ENCODE data around the gene RAB5IF.
A peak's percentile ranks its signal among the peaks of the same experiment; 100 is the strongest.
"Not testable (repeated sequence)": the region's sequence is repeated elsewhere in the genome, so short reads cannot be mapped to it uniquely, and the experiment has no call there.

RAB5IF gene

GRCh38 chr20:36605399-36606157 lies at the start of gene RAB5IF:
Gene RAB5IF (plus strand): TSS chr20:36605779. CDS start chr20:36605952, 173 bp downstream.
- DNase-seq, result peak; percentile 100

- DNase-seq, result no peak
These were observed 42.9 kb upstream of the RAB5IF start for GRCh38 chr20:36562724-36563123.

- no peak for DNase-seq
These were observed 42.2 kb upstream of the RAB5IF start for GRCh38 chr20:36563374-36563773.

- not testable (repeated sequence) for DNase-seq
These were observed 41.4 kb upstream of the RAB5IF start for GRCh38 chr20:36564078-36564725.

- DNase-seq, result not testable (repeated sequence)
These were observed 40.9 kb upstream of the RAB5IF start for GRCh38 chr20:36564726-36565121.

- no peak for DNase-seq
These were observed 40.1 kb upstream of the RAB5IF start for GRCh38 chr20:36565520-36565919.

GRCh38 chr20:36569847-36570429 lies 35.6 kb upstream of the RAB5IF start:
- no peak for DNase-seq

- DNase-seq, result no peak
These were observed 33.7 kb upstream of the RAB5IF start for GRCh38 chr20:36571564-36572504.

- peak; percentile 45 for DNase-seq
These were observed 32.9 kb upstream of the RAB5IF start for GRCh38 chr20:36572701-36573102.

GRCh38 chr20:36573103-36573797 lies 32.3 kb upstream of the RAB5IF start, which contains the start of gene TGIF2:
Gene TGIF2 (plus strand): TSS chr20:36573597. CDS start chr20:36578775, 5,178 bp downstream.
- DNase-seq, result peak; percentile 80

- DNase-seq, result no peak
These were observed 31.7 kb upstream of the RAB5IF start for GRCh38 chr20:36573798-36574365.

- DNase-seq, result peak; percentile 22
These were observed 31.0 kb upstream of the RAB5IF start for GRCh38 chr20:36574366-36575135.

- DNase-seq, result no peak
These were observed 29.5 kb upstream of the RAB5IF start for GRCh38 chr20:36576081-36576445.

GRCh38 chr20:36578356-36579041 lies 27.1 kb upstream of the RAB5IF start:
- no peak for DNase-seq

GRCh38 chr20:36579996-36580545 lies 25.5 kb upstream of the RAB5IF start:
- DNase-seq, result no peak

- DNase-seq, result no peak
These were observed 23.3 kb upstream of the RAB5IF start for GRCh38 chr20:36582322-36582721.

- no peak for DNase-seq
These were observed 22.8 kb upstream of the RAB5IF start for GRCh38 chr20:36582821-36583220.

GRCh38 chr20:36584018-36584481 lies 21.5 kb upstream of the RAB5IF start:
- no peak for DNase-seq

- DNase-seq, result no peak
These were observed 20.0 kb upstream of the RAB5IF start for GRCh38 chr20:36585410-36586125.
